Left lung (tissue), 10 donors: Measurements from ENCODE around the gene PHACTR3. TPM values are rescaled to one million over a fixed set of nuclear protein-coding genes. Genes with fewer than 3 reads are reported as not detected.
A peak's percentile ranks its signal among the peaks of the same experiment; 100 is the strongest.

Source experiments
- ATAC-seq: fragments of 200-7000 bp; cut with Tn5 transposase; one replicate; pipeline ENCODE4 v1.9.1; 2020; ENCODE audit warnings: moderate library complexity
- DNase-seq, 4 donors: peaks; one replicate each; pipeline ENCODE4 v3.0.0-alpha.2; 2013 to 2020
- H3K27ac ChIP-seq, 2 donors: fragments of 200-600 bp; sonication (generic) in 1 of 2; one replicate each; pipeline versions ENCODE4 v1.5.0 to v1.8.0; 2020 to 2021
- H3K27me3 ChIP-seq, 2 donors: fragments of 200-600 bp; sonication (generic) in 1 of 2; one replicate each; pipeline versions ENCODE4 v1.5.0 to v1.8.0; 2020 to 2021
- H3K36me3 ChIP-seq, 2 donors: fragments of 200-600 bp; sonication (generic) in 1 of 2; one replicate each; pipeline versions ENCODE4 v1.5.0 to v1.8.0; 2020 to 2021
- H3K4me1 ChIP-seq, 2 donors: fragments of 200-600 bp; one replicate each; pipeline ENCODE4 v1.8.0; 2021
- H3K4me3 ChIP-seq, 2 donors: fragments of 200-600 bp; sonication (generic) in 1 of 2; one replicate each; pipeline versions ENCODE4 v1.5.0 to v1.8.0; 2020 to 2021; ENCODE audit warnings: mild to moderate bottlenecking in 1 of 2
- H3K9me3 ChIP-seq, 2 donors: fragments of 200-600 bp; sonication (generic) in 1 of 2; one replicate each; pipeline versions ENCODE4 v1.5.0 to v1.8.0; 2020 to 2021
- intact Hi-C, 2 donors: fragments of 100-400 bp; cut with DNase I; formaldehyde crosslinking; loops; one replicate each; pipeline versions ENCODE4 v1.11.2 to v1.14.2; 2022
- polyA plus RNA-seq, 6 donors: library from polyadenylated mRNA; unstranded; fragments of 120-200 nt; gene quantifications; one replicate each; pipeline ENCODE4 v1.2.1, GENCODE V29; 2013; ENCODE audit not compliant: insufficient read length in 6 of 6
- total RNA-seq, 2 donors: library from RNA; stranded (reverse); fragmentation: NEBNext Ultra II Directional; extraction: Animal tissue kit (Norgen Biotek cat#: 25700); gene quantifications; one replicate each; pipeline ENCODE4 v1.2.1, GENCODE V29; 2021
- TF ChIP-seq, protein P1 (sequence below), 2 donors: fragments of 200-600 bp; sonication (generic) in 1 of 2; IDR thresholded peaks; one replicate each; pipeline versions ENCODE4 v1.5.0 to v1.8.0; 2021; ENCODE audit warnings: antibody characterized with exemption in 2 of 2
- donor health status: DM: no; HTN: yes; CAD: no.
- donor health status: DM: no; HTN: no; CAD: no.

Gene PHACTR3
- total and polyA plus RNA-seq, 8 donors = 3.5 to 14.5 (median 4.4) TPM

DNA sequence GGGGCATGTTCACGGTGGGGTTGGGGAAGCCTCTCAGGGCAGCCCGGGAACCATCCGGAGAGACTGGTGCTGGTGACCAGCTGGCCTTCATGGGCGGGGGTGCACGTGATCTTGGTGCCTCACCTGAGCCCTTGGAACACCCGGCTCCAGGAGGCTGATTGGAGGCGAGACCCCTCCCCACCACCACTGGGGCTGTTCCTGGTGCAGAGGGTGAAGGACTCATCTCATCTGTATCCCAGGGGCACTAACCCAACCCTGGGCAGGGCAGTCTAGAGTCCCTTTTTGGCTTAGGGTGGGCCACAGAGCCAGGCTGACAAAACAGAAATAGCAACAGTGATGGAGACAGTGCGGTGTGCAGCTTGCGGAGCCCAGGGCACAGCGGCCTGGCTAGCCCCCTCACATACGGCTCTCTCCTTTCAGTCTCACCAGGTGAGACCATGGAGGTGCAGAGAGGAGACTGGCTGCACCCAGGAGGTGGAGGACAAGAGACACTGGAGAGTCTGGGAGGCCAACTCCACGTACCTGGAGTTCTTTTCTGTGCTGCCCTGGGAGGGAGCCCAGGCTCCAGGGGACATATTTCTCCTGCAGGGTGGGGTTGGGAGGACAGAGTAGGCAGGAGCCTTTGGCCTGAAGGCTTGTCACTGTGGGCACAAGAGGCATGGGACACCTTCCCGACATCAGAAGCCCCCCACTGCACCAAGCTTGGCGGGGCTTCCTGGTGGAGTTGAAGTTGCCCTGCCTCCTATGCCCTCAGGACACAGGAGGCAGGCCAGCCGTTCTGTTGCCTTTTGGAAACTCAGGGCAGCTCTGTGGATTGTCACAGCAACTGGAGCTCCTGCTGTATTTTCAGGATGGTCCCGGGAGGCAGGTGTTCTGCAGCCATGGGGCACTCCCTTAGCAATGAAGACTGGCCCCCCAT is 223.1 kb downstream of the PHACTR3 start:
- ATAC-seq = no peak
- Histone ChIP-seq H3K27ac (peak overlapping the region; percentile 8 to 33), H3K4me1 (no peaks in the 10 kb centered on the region), H3K9me3 (no peaks in the 10 kb centered on the region), H3K27me3 (peaks cover 0 to 39% of the 10 kb centered on the region in 2 donors), H3K4me3 (no peak overlapping the region), H3K36me3 (no peaks in the 10 kb centered on the region)
- TF ChIP-seq, protein P1, sequence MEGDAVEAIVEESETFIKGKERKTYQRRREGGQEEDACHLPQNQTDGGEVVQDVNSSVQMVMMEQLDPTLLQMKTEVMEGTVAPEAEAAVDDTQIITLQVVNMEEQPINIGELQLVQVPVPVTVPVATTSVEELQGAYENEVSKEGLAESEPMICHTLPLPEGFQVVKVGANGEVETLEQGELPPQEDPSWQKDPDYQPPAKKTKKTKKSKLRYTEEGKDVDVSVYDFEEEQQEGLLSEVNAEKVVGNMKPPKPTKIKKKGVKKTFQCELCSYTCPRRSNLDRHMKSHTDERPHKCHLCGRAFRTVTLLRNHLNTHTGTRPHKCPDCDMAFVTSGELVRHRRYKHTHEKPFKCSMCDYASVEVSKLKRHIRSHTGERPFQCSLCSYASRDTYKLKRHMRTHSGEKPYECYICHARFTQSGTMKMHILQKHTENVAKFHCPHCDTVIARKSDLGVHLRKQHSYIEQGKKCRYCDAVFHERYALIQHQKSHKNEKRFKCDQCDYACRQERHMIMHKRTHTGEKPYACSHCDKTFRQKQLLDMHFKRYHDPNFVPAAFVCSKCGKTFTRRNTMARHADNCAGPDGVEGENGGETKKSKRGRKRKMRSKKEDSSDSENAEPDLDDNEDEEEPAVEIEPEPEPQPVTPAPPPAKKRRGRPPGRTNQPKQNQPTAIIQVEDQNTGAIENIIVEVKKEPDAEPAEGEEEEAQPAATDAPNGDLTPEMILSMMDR (IDR thresholded peaks at IDR 0.05) = no peak
- DNase-seq = no peak
- intact Hi-C loops = no loop called here

DNA sequence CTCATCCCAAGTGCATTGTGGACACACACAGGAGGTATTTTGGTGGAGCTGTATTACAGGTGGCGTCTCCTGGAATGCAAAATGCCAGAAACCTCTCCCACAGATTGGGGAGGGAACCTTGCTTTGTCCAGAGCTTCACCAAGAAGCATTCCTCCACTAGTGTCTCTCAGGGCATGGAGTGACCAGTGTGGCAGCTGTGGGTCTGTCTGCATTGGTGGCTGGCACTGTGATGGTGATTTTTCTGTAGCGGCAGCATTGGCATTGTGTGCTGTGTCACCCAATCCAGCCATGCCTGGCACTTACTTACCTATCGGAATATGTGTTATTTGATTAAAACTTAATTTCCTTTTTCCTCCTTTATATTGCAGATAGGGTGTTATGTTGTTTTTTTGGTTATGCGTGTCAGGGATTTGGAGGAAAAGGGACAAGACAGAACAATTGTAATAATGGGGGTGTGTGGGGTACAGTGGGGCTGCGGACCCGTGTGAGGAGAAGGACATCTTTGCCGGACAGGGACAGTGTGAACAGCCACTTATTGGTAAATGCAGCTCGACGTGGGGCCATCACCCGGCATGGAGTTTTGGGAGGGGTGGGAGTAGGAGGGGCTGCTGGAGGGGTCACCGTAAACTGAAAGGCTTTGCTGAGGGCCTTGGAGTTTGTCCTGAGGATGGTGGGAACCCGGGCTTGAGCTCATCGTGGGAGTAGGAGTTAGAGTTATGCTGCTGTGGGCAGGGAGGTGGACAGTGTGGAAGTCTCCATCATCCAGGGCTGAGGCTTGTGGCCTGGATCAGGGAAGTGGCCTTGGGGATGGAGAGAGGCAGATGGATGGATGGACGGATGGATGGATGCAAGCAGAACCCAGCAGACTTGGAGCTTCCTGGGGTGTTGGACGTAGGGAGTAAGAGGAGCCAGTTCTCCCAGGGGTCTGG is 224.0 kb downstream of the PHACTR3 start:
- TF ChIP-seq, protein P1 (IDR thresholded peaks at IDR 0.05) = no peak
- Histone ChIP-seq H3K36me3 (no peaks in the 10 kb centered on the region), H3K27me3 (peaks cover 0 to 45% of the 10 kb centered on the region in 2 donors), H3K9me3 (no peaks in the 10 kb centered on the region), H3K4me3 (no peak overlapping the region), H3K4me1 (no peaks in the 10 kb centered on the region), H3K27ac (no peak overlapping the region)
- ATAC-seq = no peak
- intact Hi-C loops = no loop called here
- no peak for DNase-seq

DNA sequence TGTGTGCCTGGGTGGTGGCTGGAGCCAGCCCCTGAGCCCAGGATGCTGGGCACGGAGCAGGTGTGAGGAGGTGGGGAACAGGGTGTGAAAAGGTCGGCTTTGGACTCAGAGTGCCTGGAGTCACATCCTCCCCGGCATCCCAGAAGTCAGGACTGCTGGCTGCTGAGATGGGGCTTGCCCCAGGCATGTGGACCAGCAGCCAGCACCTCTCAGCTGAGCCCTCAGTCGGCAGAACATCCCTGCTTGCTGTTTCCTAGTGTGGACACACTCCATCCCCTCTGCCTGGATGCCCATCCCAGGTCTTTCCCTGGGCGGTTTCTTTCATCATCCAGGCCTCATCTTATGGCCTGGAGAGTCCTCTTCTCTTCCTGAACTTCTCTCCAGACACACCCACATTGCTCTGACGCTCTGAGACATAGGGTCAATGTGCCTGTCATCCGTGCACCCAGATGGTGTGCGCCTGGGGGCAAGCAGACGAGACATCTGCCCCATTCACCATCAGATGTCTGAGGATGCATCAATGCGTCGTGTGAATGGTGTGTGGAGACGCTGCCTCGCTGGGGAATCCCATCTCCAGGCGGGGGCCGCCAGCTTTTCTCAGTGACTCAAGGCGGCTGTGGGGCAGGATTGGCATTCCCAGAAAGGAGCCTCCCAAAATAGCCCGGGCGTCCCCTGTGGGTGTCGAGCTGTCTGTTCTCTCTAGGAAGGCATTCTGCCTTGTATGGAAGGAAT is 224.9 kb downstream of the PHACTR3 start:
- H3K27me3 ChIP-seq = peaks cover 0 to 45% of the 10 kb centered on the region in 2 donors
- no peaks in the 10 kb centered on the region for H3K36me3 ChIP-seq
- intact Hi-C loops = no loop called here
- peak in 1 of 4 donors; percentile 8 for DNase-seq
- no peaks in the 10 kb centered on the region for H3K9me3 ChIP-seq
- TF ChIP-seq, protein P1 (IDR thresholded peaks at IDR 0.05) = no peak
- H3K27ac ChIP-seq = no peak overlapping the region
- no peak overlapping the region for H3K4me3 ChIP-seq
- no peak for ATAC-seq
- no peaks in the 10 kb centered on the region for H3K4me1 ChIP-seq

DNA sequence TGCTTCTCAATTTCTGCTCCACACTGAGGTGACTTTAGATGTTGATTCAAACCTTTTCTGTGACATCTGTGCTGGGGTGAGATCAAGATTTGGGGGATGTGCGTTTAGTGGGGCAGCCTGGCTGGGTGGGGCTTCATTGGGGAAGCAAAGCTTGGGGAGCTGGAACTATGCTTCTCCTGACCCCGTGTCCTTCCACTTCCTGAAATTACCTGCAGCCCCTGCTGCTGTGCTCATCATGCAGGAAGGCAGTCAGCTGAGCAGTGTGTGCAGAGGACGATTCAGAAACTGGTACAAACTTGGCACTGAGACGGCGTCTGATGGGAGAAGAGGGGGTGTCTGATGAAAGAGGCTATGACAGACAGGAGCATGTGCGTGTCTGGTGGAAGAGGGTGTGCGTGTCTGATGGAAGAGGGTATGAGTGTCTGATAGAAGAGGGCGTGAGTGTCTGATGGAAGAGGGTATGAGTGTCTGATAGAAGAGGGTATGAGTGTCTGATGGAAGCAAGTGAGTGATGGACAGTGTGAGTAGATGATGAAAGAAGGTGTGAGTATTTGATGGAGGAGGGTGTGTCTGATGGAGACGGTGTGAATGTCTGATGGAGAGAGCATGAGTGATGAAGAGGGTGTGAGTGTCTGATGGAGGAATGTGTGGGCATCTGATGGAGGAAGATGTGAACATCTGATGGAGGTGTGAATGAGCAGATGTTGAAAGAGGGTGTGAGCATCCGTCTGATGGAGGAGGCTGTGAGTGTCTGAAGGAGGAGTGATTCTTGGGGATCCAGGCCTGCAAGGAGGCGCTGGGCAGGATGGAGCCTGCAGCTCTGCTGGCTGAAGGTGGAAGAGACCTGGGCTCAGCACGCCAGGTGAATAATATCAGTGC is 225.7 kb downstream of the PHACTR3 start:
- TF ChIP-seq, protein P1 (IDR thresholded peaks at IDR 0.05) = no peak
- H3K27ac ChIP-seq = no peak overlapping the region
- ATAC-seq (no peak), DNase-seq (peak in 1 of 4 donors; percentile 17)
- intact Hi-C loops = no loop called here
- H3K9me3 ChIP-seq = no peaks in the 10 kb centered on the region
- peaks cover 0 to 1% of the 10 kb centered on the region in 2 donors for H3K4me1 ChIP-seq
- no peaks in the 10 kb centered on the region for H3K36me3 ChIP-seq
- H3K4me3 ChIP-seq = no peak overlapping the region
- peaks cover 0 to 45% of the 10 kb centered on the region in 2 donors for H3K27me3 ChIP-seq
